ENCODE measurements around the gene UPF2.
A peak's percentile ranks its signal among the peaks of the same experiment; 100 is the strongest.

The UPF2 gene

DNA sequence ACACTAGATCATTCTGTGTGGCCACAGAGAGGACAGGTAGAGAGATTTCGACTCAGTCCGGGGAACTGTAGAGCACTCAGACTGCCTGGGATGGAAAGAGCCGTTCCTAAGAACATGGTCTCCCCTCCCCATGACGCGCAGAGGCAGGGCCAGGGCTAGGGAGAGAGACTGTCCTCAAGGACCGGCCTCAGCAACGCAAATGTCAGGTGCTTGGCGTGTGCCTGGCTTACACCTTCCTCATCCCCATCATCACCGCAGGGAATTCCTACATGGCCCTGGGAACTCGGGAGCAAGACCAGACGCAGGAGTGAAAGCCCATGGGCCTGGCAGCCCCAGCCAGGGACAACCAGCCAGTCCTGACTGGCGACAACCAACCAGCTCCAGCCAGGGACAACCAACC, 163.8 kb downstream of the UPF2 start:
- DNase-seq (ENCODE audit: low read depth, low spot score) = no peak
- ChIA-PET POLR2A (no interaction called here), CTCF (no interaction called here)
- no peak overlapping the region for H3K4me3 ChIP-seq (ENCODE audit: low read depth, low read length)
- TF ChIP-seq, protein P1, sequence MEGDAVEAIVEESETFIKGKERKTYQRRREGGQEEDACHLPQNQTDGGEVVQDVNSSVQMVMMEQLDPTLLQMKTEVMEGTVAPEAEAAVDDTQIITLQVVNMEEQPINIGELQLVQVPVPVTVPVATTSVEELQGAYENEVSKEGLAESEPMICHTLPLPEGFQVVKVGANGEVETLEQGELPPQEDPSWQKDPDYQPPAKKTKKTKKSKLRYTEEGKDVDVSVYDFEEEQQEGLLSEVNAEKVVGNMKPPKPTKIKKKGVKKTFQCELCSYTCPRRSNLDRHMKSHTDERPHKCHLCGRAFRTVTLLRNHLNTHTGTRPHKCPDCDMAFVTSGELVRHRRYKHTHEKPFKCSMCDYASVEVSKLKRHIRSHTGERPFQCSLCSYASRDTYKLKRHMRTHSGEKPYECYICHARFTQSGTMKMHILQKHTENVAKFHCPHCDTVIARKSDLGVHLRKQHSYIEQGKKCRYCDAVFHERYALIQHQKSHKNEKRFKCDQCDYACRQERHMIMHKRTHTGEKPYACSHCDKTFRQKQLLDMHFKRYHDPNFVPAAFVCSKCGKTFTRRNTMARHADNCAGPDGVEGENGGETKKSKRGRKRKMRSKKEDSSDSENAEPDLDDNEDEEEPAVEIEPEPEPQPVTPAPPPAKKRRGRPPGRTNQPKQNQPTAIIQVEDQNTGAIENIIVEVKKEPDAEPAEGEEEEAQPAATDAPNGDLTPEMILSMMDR (IDR thresholded peaks at IDR 0.05; ENCODE audit: insufficient read depth, low read length, missing control alignments) = no peak

DNA sequence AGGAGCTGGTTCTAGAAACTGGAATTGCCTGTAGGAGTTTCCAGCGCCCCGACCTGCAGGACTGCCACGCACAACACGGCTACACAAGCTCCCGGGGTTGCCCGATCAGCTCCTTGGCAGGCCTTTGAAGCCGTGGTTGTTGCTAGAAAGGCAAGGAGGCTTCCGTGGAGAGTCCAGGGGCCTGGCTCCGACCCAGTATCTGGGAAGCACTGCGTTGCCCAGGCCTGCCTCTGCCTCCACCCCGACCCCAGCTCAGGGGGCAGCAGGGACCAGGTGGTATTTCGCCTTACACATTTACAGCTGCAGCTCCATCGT, 165.1 kb downstream of the UPF2 start:
- CTCF ChIA-PET = no interaction called here

DNA sequence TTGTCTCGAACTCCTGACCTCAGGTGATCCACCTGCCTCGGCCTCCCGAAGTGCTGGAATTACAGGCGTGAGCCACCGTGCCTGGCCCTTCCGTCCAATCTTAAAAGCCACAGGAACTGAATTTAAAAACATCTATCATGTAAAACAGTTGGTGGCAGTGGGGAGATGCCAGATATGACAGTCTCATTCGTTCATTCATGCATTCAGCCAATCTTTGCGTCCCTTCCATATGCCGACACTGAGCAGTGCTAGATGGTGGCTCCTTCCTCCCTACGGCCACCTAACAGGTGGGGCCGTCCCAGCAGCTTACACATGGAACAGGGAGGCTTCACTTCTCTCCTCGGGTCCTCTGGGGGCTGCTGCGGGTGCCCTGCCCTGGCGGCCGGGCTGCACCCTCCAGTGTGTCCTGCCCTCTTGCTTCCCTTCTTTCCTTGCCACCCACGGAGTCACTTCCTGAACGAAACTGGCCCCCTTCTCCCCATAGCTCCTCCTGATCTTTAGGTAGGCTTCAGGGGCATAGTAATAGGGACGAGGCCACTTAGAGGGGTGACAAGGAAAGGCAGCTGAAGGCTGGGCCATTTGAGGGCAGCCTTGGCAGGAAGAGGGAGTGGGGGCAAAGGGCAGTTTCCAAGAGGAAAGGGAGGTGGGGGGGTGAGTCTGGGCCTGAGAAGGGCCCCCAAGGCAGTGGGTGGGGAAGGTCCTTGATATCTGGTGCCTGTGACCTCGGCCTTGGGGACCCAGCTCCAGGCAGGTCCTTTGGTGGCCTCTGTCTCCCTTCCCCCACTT, 165.6 kb downstream of the UPF2 start:
- no peak overlapping the region for H3K4me3 ChIP-seq (ENCODE audit: low read depth, low read length)
- TF ChIP-seq, protein P1 (IDR thresholded peaks at IDR 0.05; ENCODE audit: insufficient read depth, low read length, missing control alignments) = no peak
- DNase-seq (ENCODE audit: low read depth, low spot score) = no peak
- ChIA-PET POLR2A (no interaction called here), CTCF (interaction anchor here (1.5 kb wide), 1 partner anchor 10 kb away, joined by 4 read pairs; no protein-coding TSS in a partner anchor)

More for the DNA sequence above, 165.1 kb downstream of the UPF2 start:
- POLR2A ChIA-PET = no interaction called here
- no peak overlapping the region for H3K4me3 ChIP-seq (ENCODE audit: low read depth, low read length)
- TF ChIP-seq, protein P1 (IDR thresholded peaks at IDR 0.05; ENCODE audit: insufficient read depth, low read length, missing control alignments) = no peak
- DNase-seq (ENCODE audit: low read depth, low spot score) = no peak

DNA sequence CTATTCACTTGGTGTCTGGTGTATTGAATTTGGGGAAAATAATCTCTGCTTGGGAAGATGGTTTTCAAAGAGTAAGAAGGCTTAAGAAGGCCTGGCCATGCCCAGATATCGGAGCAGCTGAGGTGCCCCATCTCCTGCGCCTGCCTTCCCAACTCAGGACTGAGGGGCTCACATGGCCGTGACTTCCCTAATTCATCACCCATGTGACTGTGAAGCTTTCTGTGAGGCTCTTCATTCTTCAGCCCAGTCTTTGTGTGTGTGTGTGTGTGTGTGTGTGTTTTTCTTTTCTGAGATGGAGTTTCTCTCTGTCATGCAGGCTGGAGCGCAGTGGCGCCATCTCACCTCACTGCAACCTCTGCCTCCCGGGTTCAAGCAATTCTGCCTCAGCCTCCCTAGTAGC, 166.3 kb downstream of the UPF2 start:
- POLR2A ChIA-PET = no interaction called here
- CTCF ChIA-PET = interaction anchor here (1.5 kb wide), 1 partner anchor 10 kb away, joined by 4 read pairs; no protein-coding TSS in a partner anchor
- DNase-seq (ENCODE audit: low read depth, low spot score) = no peak
- no peak overlapping the region for H3K4me3 ChIP-seq (ENCODE audit: low read depth, low read length)
- TF ChIP-seq, protein P1 (IDR thresholded peaks at IDR 0.05; ENCODE audit: insufficient read depth, low read length, missing control alignments) = no peak

DNA sequence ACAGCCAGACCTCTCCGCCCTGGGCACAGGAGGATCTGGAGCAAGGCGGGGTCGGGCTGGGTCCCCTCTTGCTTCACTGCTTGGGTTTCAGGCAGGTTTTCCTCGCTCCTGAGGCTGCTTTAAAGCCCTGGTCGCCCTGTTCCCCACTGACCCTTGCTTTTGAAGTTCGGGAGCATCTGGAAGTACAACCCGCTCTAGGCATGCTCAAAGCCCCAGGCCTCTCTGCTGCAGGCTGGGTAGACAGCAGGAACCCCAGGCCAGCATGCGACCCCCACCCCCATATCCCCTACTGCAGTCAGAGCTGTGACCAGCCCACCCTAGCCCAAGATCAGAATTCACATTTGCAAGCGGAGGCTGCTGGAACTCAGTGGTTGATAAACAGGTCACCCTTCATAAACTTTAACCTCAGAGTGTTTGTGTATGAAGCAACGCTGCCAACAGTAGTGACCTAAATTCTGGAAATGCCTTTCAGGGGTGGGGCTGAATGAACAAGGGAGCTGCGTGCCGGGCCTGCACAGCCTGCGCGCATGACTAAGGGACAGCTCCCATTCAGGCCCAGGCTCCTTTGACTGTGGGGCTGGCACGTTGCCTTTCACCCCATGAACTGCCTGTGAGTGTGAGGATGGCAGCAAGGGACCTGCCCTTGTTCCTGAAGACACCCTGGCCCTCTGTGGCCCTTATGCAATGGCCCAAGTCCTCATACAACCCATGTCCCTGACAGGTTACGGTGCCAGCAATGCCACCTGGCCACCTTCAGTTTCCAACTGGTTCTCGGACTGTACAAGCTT, 166.9 kb downstream of the UPF2 start:
- ChIA-PET POLR2A (interaction anchor here (0.6 kb wide), 1 partner anchor 15 kb away, joined by 3 read pairs; no protein-coding TSS in a partner anchor), CTCF (interaction anchor here (1.5 kb wide), 1 partner anchor 11 kb away, joined by 4 read pairs; no protein-coding TSS in a partner anchor)
- no peak overlapping the region for H3K4me3 ChIP-seq (ENCODE audit: low read depth, low read length)
- peak; percentile 29 for DNase-seq (ENCODE audit: low read depth, low spot score)
- TF ChIP-seq, protein P1 (IDR thresholded peaks at IDR 0.05; ENCODE audit: insufficient read depth, low read length, missing control alignments) = no peak
